ENCODE results near the gene PCDH17. TPM values are rescaled to one million over a fixed set of nuclear protein-coding genes. Genes with fewer than 3 reads are reported as not detected.

PCDH17 gene
- total and polyA plus RNA-seq, 2 of the 8 experiments (the other 6 are each of a cell fraction or from before 2014, with no cell fraction given), result 0.20 to 0.60 TPM

GRCh38 chr13:57682128-57682716, 50.7 kb downstream of the PCDH17 start:
- ChIA-PET CTCF (ENCODE audit: partially characterized antibody) (interaction anchor here (1.0 kb wide), 1 partner anchor 48 kb away, joined by 3 read pairs; no protein-coding TSS in a partner anchor), POLR2A (ENCODE audit: partially characterized antibody) (no interaction called here)
- H3K27me3 ChIP-seq (replicated peaks in 1 of 4; ENCODE audit: control insufficient read depth in 3 of 4, extremely low read depth in 1 of 4, insufficient read depth in 3 of 4, low read length in 3 of 4), result no peaks in the 10 kb centered on the region
- H2BK20ac ChIP-seq (ENCODE audit: low read length), result no peak overlapping the region
- H3K4ac ChIP-seq (replicated peaks; ENCODE audit: insufficient read length, low read depth, low read length), result no peak overlapping the region
- peak overlapping the region; percentile 14; the same call in 1 of the 2 replicates for H2BK12ac ChIP-seq (ENCODE audit: low read depth, low read length)
- FAIRE-seq, result no peak
- no peak overlapping the region for H3K27ac ChIP-seq (ENCODE audit: low read depth, low read length)
- no peaks in the 10 kb centered on the region for H3K79me1 ChIP-seq (ENCODE audit: low read depth, low read length)
- H3K18ac ChIP-seq (ENCODE audit: extremely low read depth, low read length), result no peak overlapping the region
- H4K8ac ChIP-seq (ENCODE audit: extremely low read depth, insufficient read depth, low read length), result no peak overlapping the region
- H3K23ac ChIP-seq (ENCODE audit: insufficient read length), result no peak overlapping the region
- no peak overlapping the region for H3K4me3 ChIP-seq (ENCODE audit: extremely low read depth in 1 of 4, insufficient read depth in 2 of 4, low read depth in 3 of 4, low read length in 4 of 4)
- H2BK15ac ChIP-seq (ENCODE audit: low read length), result no peak overlapping the region
- 60 to 100% methylated on average over 1 to 4 of the region's 4 CpGs for WGBS, 2 experiments (ENCODE audit: extremely low coverage in 1 of 2, insufficient coverage in 1 of 2, insufficient read length in 1 of 2, insufficient replicate concordance in 2 of 2, low coverage in 1 of 2, low lambda C conversion rate in 2 of 2, missing lambda C conversion rate in 1 of 2)
- H2AK5ac ChIP-seq (ENCODE audit: low read depth, low read length), result no peak overlapping the region
- peak overlapping the region; percentile 95 for H2AFZ ChIP-seq (ENCODE audit: low read length)
- H3K9ac ChIP-seq (replicated peaks in 1 of 4; ENCODE audit: extremely low read depth in 1 of 4, low read depth in 3 of 4, low read length in 3 of 4), result no peak overlapping the region
- H2BK120ac ChIP-seq (replicated peaks; ENCODE audit: low read depth, low read length), result no peak overlapping the region
- H4K91ac ChIP-seq (replicated peaks; ENCODE audit: insufficient read length, low read length), result no peak overlapping the region
- peak; percentile 44 for TF ChIP-seq ASH2L (IDR thresholded peaks at IDR 0.05; ENCODE audit: low read length)
- TF ChIP-seq KDM4A (IDR thresholded peaks at IDR 0.05; ENCODE audit: low read depth, low read length, severe bottlenecking), result no peak
- H3K36me3 ChIP-seq (ENCODE audit: control insufficient read depth in 2 of 4, insufficient read depth in 4 of 4, low read length in 3 of 4), result no peaks in the 10 kb centered on the region
- no peaks in the 10 kb centered on the region for H4K20me1 ChIP-seq (replicated peaks in 1 of 2; ENCODE audit: control insufficient read depth in 1 of 2, insufficient read depth in 2 of 2, low read length in 2 of 2)
- H3K23me2 ChIP-seq (ENCODE audit: low read depth, low read length), result no peaks in the 10 kb centered on the region
- H3K4me1 ChIP-seq (replicated peaks in 1 of 4; ENCODE audit: control insufficient read depth in 3 of 4, insufficient read depth in 4 of 4, low read length in 3 of 4), result no peaks in the 10 kb centered on the region; a peak in 1 of 7 replicates
- 0 out of 4 replicates have a peak overlapping the region, but pooled peaks of 1 of the 2 experiments have one; percentile 46 for H3K4me2 ChIP-seq (ENCODE audit: insufficient read depth in 1 of 2, low read depth in 2 of 2, low read length in 2 of 2)
- no peak for DNase-seq (ENCODE audit: low read depth in 1 of 2, low spot score in 2 of 2)
- H4K5ac ChIP-seq (ENCODE audit: insufficient read length, low read depth, low read length), result no peak overlapping the region
- H3K79me2 ChIP-seq (ENCODE audit: control insufficient read depth in 1 of 2, insufficient read depth in 2 of 2, low read length in 2 of 2), result no peaks in the 10 kb centered on the region
- H2BK5ac ChIP-seq (ENCODE audit: low read depth, low read length), result no peak overlapping the region
- no peaks in the 10 kb centered on the region for H3K9me3 ChIP-seq (ENCODE audit: insufficient read depth in 2 of 2, low read depth in 1 of 2, low read length in 1 of 2)
- no peak overlapping the region for H3K14ac ChIP-seq (ENCODE audit: insufficient read length)
- no peak overlapping the region for H3K56ac ChIP-seq (replicated peaks; ENCODE audit: insufficient read length, low read depth, low read length)

All from H1 (cell line).